Astrocyte (in vitro differentiated cells and primary cell): ENCODE data around the gene NLGN1.
"Not testable (repeated sequence)": the region's sequence is repeated elsewhere in the genome, so short reads cannot be mapped to it uniquely, and the experiment has no call there.

Experiments
- EZH2 ChIP-seq: IDR thresholded peaks from 2 replicates; pipeline ENCODE4 v1.6.1; 2012; ENCODE audit warnings: mild to moderate bottlenecking, low read length, inconsistent platforms; ENCODE audit not compliant: insufficient read depth
- TF ChIP-seq, protein P1 (sequence below): IDR thresholded peaks from 2 replicates; pipeline ENCODE4 v1.5.1; 2011; ENCODE audit warnings: low read depth, mild to moderate bottlenecking, inconsistent platforms, low read length, moderate library complexity; ENCODE audit not compliant: insufficient read depth

DNA sequence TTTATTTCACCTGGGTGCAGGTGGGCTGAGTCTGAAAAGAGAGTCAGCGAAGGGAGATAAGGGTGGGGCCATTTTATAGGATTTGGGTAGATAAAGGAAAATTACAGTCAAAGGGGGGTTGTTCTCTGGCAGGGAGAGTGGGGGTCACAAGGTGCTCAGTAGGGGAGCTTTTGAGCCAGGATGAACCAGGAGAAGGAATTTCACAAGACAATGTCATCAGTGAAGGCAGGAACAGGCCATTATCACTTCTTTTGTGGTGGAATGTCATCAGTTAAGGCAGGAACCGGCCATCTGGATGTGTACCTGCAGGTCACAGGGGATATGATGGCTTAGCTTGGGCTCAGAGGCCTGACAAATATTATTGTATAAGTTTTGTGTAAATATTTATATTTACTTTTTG is 44.4 kb upstream of the NLGN1 start:
- TF ChIP-seq, protein P1, sequence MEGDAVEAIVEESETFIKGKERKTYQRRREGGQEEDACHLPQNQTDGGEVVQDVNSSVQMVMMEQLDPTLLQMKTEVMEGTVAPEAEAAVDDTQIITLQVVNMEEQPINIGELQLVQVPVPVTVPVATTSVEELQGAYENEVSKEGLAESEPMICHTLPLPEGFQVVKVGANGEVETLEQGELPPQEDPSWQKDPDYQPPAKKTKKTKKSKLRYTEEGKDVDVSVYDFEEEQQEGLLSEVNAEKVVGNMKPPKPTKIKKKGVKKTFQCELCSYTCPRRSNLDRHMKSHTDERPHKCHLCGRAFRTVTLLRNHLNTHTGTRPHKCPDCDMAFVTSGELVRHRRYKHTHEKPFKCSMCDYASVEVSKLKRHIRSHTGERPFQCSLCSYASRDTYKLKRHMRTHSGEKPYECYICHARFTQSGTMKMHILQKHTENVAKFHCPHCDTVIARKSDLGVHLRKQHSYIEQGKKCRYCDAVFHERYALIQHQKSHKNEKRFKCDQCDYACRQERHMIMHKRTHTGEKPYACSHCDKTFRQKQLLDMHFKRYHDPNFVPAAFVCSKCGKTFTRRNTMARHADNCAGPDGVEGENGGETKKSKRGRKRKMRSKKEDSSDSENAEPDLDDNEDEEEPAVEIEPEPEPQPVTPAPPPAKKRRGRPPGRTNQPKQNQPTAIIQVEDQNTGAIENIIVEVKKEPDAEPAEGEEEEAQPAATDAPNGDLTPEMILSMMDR, result not testable (repeated sequence)
- not testable (repeated sequence) for TF ChIP-seq EZH2
